Activated naive CD8-positive, alpha-beta T cell (primary cell): ENCODE measurements around the gene CEP20.
"Not testable (repeated sequence)": the region's sequence is repeated elsewhere in the genome, so short reads cannot be mapped to it uniquely, and the experiment has no call there.

Source experiments
- H3K27ac Mint-ChIP-seq: one replicate; pipeline ENCODE4 v1.8.0; 2021; ENCODE audit warnings: mixed read lengths
- H3K27me3 Mint-ChIP-seq: one replicate; pipeline ENCODE4 v1.8.0; 2021; ENCODE audit warnings: mixed read lengths
- H3K36me3 Mint-ChIP-seq: one replicate; pipeline ENCODE4 v1.8.0; 2021; ENCODE audit warnings: mixed read lengths
- H3K4me1 Mint-ChIP-seq: one replicate; pipeline ENCODE4 v1.8.0; 2021; ENCODE audit warnings: low read depth, mixed read lengths
- H3K4me3 Mint-ChIP-seq: one replicate; pipeline ENCODE4 v1.8.0; 2021; ENCODE audit warnings: mild to moderate bottlenecking, mixed read lengths
- H3K9me3 Mint-ChIP-seq: one replicate; pipeline ENCODE4 v1.8.0; 2021; ENCODE audit warnings: low read depth, mixed read lengths

CEP20 gene

DNA sequence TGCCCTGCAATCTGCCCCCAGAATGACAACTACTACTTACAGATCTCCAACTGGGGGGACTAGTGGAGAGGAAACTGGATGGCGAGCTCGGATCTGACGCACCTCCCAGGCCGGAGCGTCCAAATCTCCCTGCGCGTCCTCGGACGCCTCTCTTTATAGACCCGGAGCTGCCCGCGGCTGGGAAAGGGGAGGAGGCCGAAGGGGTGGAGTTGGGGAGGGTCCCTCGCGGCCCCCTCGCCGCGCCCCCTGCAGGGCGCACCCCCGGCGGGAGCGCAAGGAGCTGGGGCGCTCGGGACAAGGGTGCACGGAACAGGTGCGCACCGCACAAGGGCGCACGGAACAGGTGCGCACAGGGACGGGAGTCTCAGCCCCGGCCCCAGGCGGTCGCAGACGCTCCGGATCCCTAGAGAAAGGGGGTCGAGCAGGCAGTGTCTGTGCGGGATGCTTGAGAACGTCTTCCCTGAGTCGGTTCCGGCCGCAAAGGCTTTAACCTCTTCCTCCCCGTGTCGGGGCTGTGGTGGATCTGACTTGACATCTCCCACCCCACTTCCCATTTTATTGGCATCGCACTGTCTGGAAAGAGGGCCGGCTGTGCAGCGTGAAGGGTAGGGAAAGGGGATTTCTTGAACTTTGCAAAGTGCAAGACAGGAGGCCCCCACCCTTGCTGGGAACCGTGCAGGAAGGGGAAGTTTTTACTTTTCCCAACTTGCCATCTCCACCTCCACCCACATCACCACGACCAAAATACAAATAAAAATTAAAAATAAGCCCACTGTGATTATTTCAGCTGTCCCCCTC, 31.3 kb downstream of the CEP20 start, which contains the start of gene MYH11:
Gene MYH11 (minus strand): TSS at position 128 of the 798 bp plus-strand sequence. CDS start 18,776 bp downstream, outside the sequence.
- H3K9me3 Mint-ChIP-seq: no peaks in the 10 kb centered on the region
- H3K27ac Mint-ChIP-seq: no peak within 1 kb of the TSS
- H3K27me3 Mint-ChIP-seq: peaks cover 17% of the 10 kb centered on the region
- H3K4me1 Mint-ChIP-seq: peaks cover 6% of the 10 kb centered on the region
- peak within 1 kb of the TSS; percentile 65 for H3K4me3 Mint-ChIP-seq
- H3K36me3 Mint-ChIP-seq: no peaks in the 10 kb centered on the region

- H3K36me3 Mint-ChIP-seq: no peaks in the 10 kb centered on the region
- no peak overlapping the region for H3K4me3 Mint-ChIP-seq
- no peaks in the 10 kb centered on the region for H3K9me3 Mint-ChIP-seq
- H3K27me3 Mint-ChIP-seq: peaks cover 17% of the 10 kb centered on the region
- H3K27ac Mint-ChIP-seq: no peak overlapping the region
- H3K4me1 Mint-ChIP-seq: peaks cover 6% of the 10 kb centered on the region
Measured at GRCh38 chr16:15856182-15856581, 32.2 kb downstream of the CEP20 start.

GRCh38 chr16:15855704-15856003, 32.7 kb downstream of the CEP20 start:
- H3K4me1 Mint-ChIP-seq: peaks cover 6% of the 10 kb centered on the region
- H3K36me3 Mint-ChIP-seq: no peaks in the 10 kb centered on the region
- peaks cover 17% of the 10 kb centered on the region for H3K27me3 Mint-ChIP-seq
- no peaks in the 10 kb centered on the region for H3K9me3 Mint-ChIP-seq
- no peak overlapping the region for H3K27ac Mint-ChIP-seq
- no peak overlapping the region for H3K4me3 Mint-ChIP-seq

DNA sequence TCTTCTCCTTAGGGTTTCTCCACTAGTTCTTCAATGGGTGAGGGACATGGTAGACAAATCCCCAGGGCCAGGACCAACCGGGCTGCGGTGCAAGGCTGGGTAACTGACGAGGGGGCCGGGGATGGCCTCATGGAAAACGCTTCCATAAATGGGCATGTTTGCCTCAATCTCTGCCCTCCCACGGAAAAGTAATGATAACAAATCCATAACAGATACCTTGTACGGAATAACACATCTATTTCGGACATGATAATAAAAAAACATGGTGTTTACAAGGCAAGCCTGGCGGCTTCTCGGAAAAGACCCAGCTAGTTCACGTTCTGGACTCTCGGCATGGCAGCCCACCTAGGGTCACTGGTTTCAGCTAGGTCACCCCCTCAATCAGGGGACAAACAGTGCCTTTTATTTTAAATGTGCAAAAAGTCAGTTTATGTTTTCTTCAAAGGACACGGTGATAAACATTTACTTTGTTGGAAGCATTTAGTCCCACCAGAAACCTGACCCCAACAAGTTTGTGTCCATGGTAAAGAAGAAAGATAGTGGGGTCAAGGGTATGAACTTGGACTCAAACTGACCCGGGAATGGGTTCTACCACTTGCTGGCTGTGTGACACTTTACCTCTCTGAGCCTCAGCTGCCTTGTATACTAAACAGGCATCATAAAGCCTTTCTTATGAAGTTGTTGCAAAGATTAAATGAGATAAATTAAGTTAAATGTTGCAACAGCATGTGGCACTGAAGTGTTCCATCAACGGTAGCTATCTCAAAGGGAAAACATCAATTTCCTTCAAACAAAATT, 33.3 kb downstream of the CEP20 start:
- Mint-ChIP-seq H3K36me3 (no peaks in the 10 kb centered on the region), H3K9me3 (no peaks in the 10 kb centered on the region), H3K4me3 (no peak overlapping the region), H3K27ac (no peak overlapping the region), H3K27me3 (peaks cover 17% of the 10 kb centered on the region), H3K4me1 (peaks cover 6% of the 10 kb centered on the region)

GRCh38 chr16:15854061-15854460, 34.3 kb downstream of the CEP20 start:
- no peaks in the 10 kb centered on the region for H3K36me3 Mint-ChIP-seq
- no peak overlapping the region for H3K4me3 Mint-ChIP-seq
- H3K4me1 Mint-ChIP-seq: peaks cover 6% of the 10 kb centered on the region
- no peaks in the 10 kb centered on the region for H3K9me3 Mint-ChIP-seq
- peaks cover 17% of the 10 kb centered on the region for H3K27me3 Mint-ChIP-seq
- H3K27ac Mint-ChIP-seq: no peak overlapping the region

DNA sequence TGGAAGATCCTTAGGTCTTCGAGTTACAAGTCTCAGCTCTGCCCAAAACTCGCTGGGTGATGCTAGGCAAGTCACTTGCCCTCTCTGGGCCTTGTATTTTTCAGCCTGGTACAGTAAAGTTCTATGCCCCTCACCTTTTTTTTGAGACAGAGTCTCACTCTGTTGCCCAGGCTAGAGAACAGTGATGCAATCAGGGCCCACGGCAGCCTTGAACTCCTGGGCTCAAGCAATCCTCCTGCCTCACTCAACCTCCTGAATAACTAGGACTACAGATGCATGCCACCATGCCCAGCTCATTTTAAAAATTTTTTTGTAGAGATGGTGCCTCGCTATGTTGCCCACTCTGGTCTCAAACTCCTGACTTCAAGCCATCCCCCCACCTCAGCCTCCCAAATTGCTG, 35.4 kb downstream of the CEP20 start:
- no peak overlapping the region for H3K27ac Mint-ChIP-seq
- no peaks in the 10 kb centered on the region for H3K36me3 Mint-ChIP-seq
- peaks cover 18% of the 10 kb centered on the region for H3K27me3 Mint-ChIP-seq
- no peak overlapping the region for H3K4me3 Mint-ChIP-seq
- peaks cover 6% of the 10 kb centered on the region for H3K4me1 Mint-ChIP-seq
- no peaks in the 10 kb centered on the region for H3K9me3 Mint-ChIP-seq

DNA sequence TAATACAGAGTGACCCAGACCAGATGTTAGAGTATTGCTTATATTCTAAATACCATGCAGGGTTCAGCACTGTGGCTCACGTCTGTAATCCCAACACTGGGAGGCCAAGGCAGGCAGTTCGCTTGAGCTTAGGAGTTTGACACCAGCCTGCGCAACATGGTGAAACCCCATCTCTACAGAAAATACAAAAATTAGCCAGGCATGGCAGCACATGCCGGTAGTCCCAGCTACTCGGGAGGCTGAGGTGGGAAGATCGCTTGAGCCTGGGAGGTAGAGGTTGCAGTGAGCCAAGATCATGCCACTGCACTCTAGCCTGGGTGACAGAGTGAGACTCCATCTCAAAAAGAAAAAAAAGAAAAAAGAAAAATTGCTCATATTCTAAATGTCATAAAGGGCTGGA, 37.8 kb downstream of the CEP20 start:
- not testable (repeated sequence) for H3K27ac Mint-ChIP-seq, H3K9me3 Mint-ChIP-seq, H3K36me3 Mint-ChIP-seq, H3K4me1 Mint-ChIP-seq, H3K27me3 Mint-ChIP-seq, H3K4me3 Mint-ChIP-seq

GRCh38 chr16:15849209-15849981, 39.0 kb downstream of the CEP20 start:
- Mint-ChIP-seq H3K9me3 (no peaks in the 10 kb centered on the region), H3K27me3 (peaks cover 2% of the 10 kb centered on the region), H3K27ac (no peak overlapping the region), H3K4me1 (no peaks in the 10 kb centered on the region), H3K4me3 (no peak overlapping the region), H3K36me3 (no peaks in the 10 kb centered on the region)

DNA sequence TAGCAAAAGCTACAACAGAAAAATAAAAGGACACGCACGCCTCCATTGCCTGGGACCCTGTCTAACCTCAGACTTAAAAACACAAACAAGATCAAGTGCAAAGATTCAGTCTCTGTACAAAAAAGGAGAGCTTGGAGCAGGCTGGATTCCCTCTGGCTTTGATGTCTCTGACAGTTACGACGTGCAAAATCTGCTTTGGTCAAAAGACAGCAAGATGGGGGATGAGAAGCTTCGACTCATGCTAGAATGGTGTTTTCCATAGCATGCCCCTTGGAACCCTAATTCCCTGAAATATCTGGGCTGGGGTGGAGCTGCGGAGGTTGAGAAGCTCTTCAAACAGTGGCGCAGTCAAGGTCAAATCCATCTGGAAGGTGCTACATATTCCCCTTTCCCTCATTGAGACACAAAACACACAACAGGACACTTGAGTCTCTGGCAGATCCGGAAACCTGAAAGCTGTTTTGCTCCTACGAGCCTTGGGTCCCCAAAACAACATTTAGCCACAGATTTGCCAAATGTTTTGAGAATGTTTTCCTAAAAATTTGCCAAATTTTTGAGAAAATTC, 40.7 kb downstream of the CEP20 start:
- peaks cover 2% of the 10 kb centered on the region for H3K27me3 Mint-ChIP-seq
- no peaks in the 10 kb centered on the region for H3K9me3 Mint-ChIP-seq
- no peak overlapping the region for H3K4me3 Mint-ChIP-seq
- H3K27ac Mint-ChIP-seq: no peak overlapping the region
- H3K4me1 Mint-ChIP-seq: no peaks in the 10 kb centered on the region
- no peaks in the 10 kb centered on the region for H3K36me3 Mint-ChIP-seq

DNA sequence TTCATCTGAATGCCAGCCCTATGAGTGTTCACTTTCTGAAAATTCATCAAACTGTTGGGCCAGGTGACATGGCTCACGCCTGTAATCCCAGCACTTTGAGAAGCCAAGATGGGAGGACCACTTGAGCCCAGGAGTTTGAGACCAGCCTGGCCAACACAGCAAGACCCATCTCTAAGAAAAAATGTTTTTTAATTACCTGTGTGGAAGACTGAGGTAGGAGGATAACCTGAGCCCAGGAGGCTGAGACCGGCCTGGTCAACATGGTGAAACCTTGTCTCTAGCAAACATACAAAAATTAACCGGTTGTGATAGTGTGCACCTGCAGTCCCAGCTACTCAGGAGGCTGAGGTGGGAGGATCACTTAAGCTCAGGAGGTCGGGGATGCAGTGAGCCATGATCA, 41.9 kb downstream of the CEP20 start:
- Mint-ChIP-seq H3K27ac (no peak overlapping the region), H3K27me3 (peaks cover 2% of the 10 kb centered on the region), H3K4me1 (no peaks in the 10 kb centered on the region), H3K36me3 (no peaks in the 10 kb centered on the region), H3K4me3 (no peak overlapping the region), H3K9me3 (no peaks in the 10 kb centered on the region)

GRCh38 chr16:15843635-15844279, 44.6 kb downstream of the CEP20 start:
- Mint-ChIP-seq H3K4me3 (no peak overlapping the region), H3K9me3 (no peaks in the 10 kb centered on the region), H3K36me3 (no peaks in the 10 kb centered on the region), H3K27me3 (peaks cover under 1% of the 10 kb centered on the region), H3K27ac (no peak overlapping the region), H3K4me1 (no peaks in the 10 kb centered on the region)

DNA sequence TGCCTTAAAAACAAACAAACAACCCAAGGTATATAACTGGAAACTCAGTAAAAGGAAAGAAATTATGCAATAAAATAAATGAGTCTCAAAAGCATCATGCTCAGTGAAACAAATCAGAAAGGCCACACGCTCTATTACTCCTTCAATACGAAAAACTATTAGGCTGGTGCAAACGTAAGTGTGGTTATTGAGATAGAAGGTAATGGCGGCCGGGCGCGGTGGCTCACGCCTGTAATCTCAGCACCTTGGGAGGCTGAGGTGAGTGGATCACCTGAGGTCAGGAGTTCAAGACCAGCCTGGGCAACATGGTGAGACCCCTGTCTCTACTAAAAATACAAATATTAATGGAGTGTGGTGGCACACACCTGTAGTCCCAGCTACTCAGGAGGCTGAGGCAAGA, 49.2 kb downstream of the CEP20 start:
- H3K4me1 Mint-ChIP-seq, H3K27me3 Mint-ChIP-seq, H3K4me3 Mint-ChIP-seq, H3K9me3 Mint-ChIP-seq, H3K36me3 Mint-ChIP-seq, H3K27ac Mint-ChIP-seq: not testable (repeated sequence)

- no peaks in the 10 kb centered on the region for H3K9me3 Mint-ChIP-seq
Measured at GRCh38 chr16:15837761-15838160, 50.6 kb downstream of the CEP20 start.

DNA sequence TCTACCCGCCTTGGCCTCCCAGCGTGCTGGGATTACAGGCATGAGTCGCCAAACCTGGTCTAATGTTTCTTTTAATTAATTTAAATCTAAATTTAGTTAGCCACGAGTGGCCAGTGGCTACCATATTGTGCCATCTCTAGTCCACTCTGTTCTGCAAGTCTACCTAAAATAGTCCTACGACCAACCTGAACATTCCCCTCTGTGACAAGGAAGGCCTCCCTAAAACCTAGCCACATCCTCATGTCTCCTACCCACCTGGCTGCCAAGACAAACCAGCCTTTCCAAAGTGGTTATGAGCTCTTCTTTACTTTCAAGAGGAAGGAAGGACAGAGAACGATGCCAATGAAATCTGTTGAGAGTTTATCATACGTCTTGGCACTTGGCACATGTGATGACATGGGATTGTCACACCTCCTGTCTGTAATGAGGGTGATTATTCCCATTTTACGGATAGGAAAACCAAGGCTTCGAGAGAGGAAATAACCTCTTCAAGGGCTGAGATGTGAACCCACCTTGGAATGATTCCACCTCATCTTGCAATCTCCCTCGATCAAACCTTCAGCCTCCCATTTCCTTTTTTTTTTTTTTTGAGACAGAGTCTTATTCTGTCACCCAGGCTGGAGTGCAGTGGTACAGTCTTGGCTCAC, 51.3 kb downstream of the CEP20 start:
- no peak overlapping the region for H3K27ac Mint-ChIP-seq
- no peaks in the 10 kb centered on the region for H3K9me3 Mint-ChIP-seq
- no peaks in the 10 kb centered on the region for H3K4me1 Mint-ChIP-seq
- no peaks in the 10 kb centered on the region for H3K27me3 Mint-ChIP-seq
- no peak overlapping the region for H3K4me3 Mint-ChIP-seq
- no peaks in the 10 kb centered on the region for H3K36me3 Mint-ChIP-seq

More at GRCh38 chr16:15837761-15838160, 50.6 kb downstream of the CEP20 start:
- Mint-ChIP-seq H3K27ac (no peak overlapping the region), H3K27me3 (no peaks in the 10 kb centered on the region), H3K4me1 (no peaks in the 10 kb centered on the region), H3K36me3 (no peaks in the 10 kb centered on the region), H3K4me3 (no peak overlapping the region)
